K562 (cell line): ENCODE data around the gene SHROOM3. TPM values are rescaled to one million over a fixed set of nuclear protein-coding genes. Genes with fewer than 3 reads are reported as not detected.

Experiments used
- TBP ChIP-seq: optimal IDR thresholded peaks from 2 replicates; pipeline ENCODE3; 2011; ENCODE audit warnings: low read depth, low read length, improper control_type of control experiment
- polyA plus RNA-seq, 8 experiments: library from polyadenylated mRNA; depleted of rRNA in 4 of 8; stranded (reverse) in 5 of 8; unstranded in 3 of 8; fragments of >200 nt; fragmentation: Nextera tagmentation in 2 of 8; fragmentation: Illumina TruSeq in 1 of 8; extraction: Ambion mirVana in 2 of 8; extraction: Trizol in 1 of 8; gene quantifications; 2 replicates each; pipeline versions ENCODE4 v1.2.1 to v1.2.3, GENCODE V29; 2011 to 2014; ENCODE audit warnings: inconsistent platforms in 1 of 8, missing spikeins in 1 of 8
- total RNA-seq, 7 experiments: library from RNA; depleted of rRNA in 6 of 7; stranded (reverse); fragments of >200 nt in 6 of 7; fragmentation: Illumina TruSeq in 2 of 7; extraction: Trizol in 2 of 7; gene quantifications; 2 replicates each; pipeline versions ENCODE4 v1.2.1 to v1.2.3, GENCODE V29; 2011 to 2021; ENCODE audit warnings: low replicate concordance in 1 of 7
- TF ChIP-seq, protein P1 (sequence below), 2 experiments: fragments of 450-650 bp in 1 of 2; sonication (generic) in 1 of 2; formaldehyde crosslinking in 1 of 2; IDR thresholded peaks; 2 replicates each; pipeline versions ENCODE4 v1.7.1 to v1.9.0; 2016 to 2022; ENCODE audit warnings: inconsistent platforms in 1 of 2, mild to moderate bottlenecking in 1 of 2, missing genetic modification reagents in 1 of 2
- TF ChIP-seq, protein P2 (sequence below): sonication (generic); formaldehyde crosslinking; IDR thresholded peaks from 2 replicates; pipeline ENCODE4 v1.5.0; 2020; ENCODE audit warnings: missing genetic modification reagents
- TF ChIP-seq, protein P3 (sequence below), 3 experiments: IDR thresholded peaks in 2 of 3; conservative IDR thresholded peaks in 1 of 3; 2 replicates each; pipeline ENCODE4 v1.5.1; 2011 to 2012; ENCODE audit warnings: low read length in 3 of 3, mild to moderate bottlenecking in 3 of 3, control low read depth in 2 of 3, improper control_type of control experiment in 1 of 3, inconsistent platforms in 1 of 3, low read depth in 1 of 3, mixed read lengths in 1 of 3, moderate library complexity in 1 of 3; ENCODE audit not compliant: insufficient read depth in 2 of 3

Gene SHROOM3
- total and polyA plus RNA-seq, 9 of the 15 experiments (the other 6 are each of a cell fraction or from before 2014, with no cell fraction given): 0.01 to 0.07 TPM; not detected in 7

DNA sequence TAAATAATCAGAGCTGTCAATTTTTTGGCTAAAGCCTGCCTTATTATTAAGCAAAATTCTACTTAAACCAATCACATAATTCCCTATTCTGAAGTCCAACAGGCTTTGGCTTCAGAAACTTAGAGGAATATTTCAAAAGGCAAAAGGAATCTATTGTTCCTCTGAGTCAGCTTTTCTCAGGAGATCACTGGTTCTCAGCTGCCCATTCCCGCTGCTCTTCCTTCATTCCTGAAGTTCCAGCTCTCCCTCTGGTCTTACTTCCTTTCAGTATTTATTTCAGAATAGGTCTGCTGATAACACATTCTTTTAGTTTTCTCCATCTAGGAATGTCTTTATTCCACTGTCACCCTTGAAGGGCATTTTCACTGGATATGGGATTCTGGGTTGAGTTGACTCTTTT lies 329.2 kb downstream of the SHROOM3 start (continued):
- TF ChIP-seq, protein P1, sequence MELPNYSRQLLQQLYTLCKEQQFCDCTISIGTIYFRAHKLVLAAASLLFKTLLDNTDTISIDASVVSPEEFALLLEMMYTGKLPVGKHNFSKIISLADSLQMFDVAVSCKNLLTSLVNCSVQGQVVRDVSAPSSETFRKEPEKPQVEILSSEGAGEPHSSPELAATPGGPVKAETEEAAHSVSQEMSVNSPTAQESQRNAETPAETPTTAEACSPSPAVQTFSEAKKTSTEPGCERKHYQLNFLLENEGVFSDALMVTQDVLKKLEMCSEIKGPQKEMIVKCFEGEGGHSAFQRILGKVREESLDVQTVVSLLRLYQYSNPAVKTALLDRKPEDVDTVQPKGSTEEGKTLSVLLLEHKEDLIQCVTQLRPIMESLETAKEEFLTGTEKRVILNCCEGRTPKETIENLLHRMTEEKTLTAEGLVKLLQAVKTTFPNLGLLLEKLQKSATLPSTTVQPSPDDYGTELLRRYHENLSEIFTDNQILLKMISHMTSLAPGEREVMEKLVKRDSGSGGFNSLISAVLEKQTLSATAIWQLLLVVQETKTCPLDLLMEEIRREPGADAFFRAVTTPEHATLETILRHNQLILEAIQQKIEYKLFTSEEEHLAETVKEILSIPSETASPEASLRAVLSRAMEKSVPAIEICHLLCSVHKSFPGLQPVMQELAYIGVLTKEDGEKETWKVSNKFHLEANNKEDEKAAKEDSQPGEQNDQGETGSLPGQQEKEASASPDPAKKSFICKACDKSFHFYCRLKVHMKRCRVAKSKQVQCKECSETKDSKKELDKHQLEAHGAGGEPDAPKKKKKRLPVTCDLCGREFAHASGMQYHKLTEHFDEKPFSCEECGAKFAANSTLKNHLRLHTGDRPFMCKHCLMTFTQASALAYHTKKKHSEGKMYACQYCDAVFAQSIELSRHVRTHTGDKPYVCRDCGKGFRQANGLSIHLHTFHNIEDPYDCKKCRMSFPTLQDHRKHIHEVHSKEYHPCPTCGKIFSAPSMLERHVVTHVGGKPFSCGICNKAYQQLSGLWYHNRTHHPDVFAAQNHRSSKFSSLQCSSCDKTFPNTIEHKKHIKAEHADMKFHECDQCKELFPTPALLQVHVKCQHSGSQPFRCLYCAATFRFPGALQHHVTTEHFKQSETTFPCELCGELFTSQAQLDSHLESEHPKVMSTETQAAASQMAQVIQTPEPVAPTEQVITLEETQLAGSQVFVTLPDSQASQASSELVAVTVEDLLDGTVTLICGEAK (IDR thresholded peaks at IDR 0.05): no peak
- TF ChIP-seq, protein P1 (CRISPR knock-in tag; IDR thresholded peaks at IDR 0.05): no peak
- TF ChIP-seq, protein P2, sequence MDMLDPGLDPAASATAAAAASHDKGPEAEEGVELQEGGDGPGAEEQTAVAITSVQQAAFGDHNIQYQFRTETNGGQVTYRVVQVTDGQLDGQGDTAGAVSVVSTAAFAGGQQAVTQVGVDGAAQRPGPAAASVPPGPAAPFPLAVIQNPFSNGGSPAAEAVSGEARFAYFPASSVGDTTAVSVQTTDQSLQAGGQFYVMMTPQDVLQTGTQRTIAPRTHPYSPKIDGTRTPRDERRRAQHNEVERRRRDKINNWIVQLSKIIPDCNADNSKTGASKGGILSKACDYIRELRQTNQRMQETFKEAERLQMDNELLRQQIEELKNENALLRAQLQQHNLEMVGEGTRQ (CRISPR knock-in tag): no peak
- TF ChIP-seq, protein P3, sequence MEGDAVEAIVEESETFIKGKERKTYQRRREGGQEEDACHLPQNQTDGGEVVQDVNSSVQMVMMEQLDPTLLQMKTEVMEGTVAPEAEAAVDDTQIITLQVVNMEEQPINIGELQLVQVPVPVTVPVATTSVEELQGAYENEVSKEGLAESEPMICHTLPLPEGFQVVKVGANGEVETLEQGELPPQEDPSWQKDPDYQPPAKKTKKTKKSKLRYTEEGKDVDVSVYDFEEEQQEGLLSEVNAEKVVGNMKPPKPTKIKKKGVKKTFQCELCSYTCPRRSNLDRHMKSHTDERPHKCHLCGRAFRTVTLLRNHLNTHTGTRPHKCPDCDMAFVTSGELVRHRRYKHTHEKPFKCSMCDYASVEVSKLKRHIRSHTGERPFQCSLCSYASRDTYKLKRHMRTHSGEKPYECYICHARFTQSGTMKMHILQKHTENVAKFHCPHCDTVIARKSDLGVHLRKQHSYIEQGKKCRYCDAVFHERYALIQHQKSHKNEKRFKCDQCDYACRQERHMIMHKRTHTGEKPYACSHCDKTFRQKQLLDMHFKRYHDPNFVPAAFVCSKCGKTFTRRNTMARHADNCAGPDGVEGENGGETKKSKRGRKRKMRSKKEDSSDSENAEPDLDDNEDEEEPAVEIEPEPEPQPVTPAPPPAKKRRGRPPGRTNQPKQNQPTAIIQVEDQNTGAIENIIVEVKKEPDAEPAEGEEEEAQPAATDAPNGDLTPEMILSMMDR (IDR thresholded peaks at IDR 0.05 in 2 of 3, conservative IDR thresholded peaks at IDR 0.05 in 1 of 3; ENCODE audit: insufficient read depth in 2 of 3, low read depth in 1 of 3, low read length in 3 of 3): no peak
- TF ChIP-seq TBP: no peak
